Fibroblast of pulmonary artery (primary cell): ENCODE data around the gene IL4I1.

Experiments
- DNase-seq: peaks from one replicate; pipeline ENCODE4 v3.0.0-alpha.2; 2010; ENCODE audit warnings: low read depth
- H3K4me3 ChIP-seq: replicated peaks from 2 replicates; pipeline ENCODE4 v1.5.1; 2011; ENCODE audit warnings: low read depth, mild to moderate bottlenecking, control low read depth, low read length, moderate library complexity
- CTCF ChIP-seq: IDR thresholded peaks from 2 replicates; pipeline ENCODE4 v1.5.1; 2011; ENCODE audit warnings: mild to moderate bottlenecking, control low read depth, low read length, inconsistent platforms; ENCODE audit errors: missing control alignments

The IL4I1 gene

GRCh38 chr19:49839713-49840112, 57.0 kb downstream of the IL4I1 start:
- H3K4me3 ChIP-seq: no peak overlapping the region
- DNase-seq: no peak
- TF ChIP-seq CTCF: no peak
